ENCODE measurements around the gene PGLYRP4. TPM values are rescaled to one million over a fixed set of nuclear protein-coding genes. Genes with fewer than 3 reads are reported as not detected.
"Not testable (repeated sequence)": the region's sequence is repeated elsewhere in the genome, so short reads cannot be mapped to it uniquely, and the experiment has no call there.

Gene PGLYRP4
- total RNA-seq, 2 donors from 2014 or later: not detected

DNA sequence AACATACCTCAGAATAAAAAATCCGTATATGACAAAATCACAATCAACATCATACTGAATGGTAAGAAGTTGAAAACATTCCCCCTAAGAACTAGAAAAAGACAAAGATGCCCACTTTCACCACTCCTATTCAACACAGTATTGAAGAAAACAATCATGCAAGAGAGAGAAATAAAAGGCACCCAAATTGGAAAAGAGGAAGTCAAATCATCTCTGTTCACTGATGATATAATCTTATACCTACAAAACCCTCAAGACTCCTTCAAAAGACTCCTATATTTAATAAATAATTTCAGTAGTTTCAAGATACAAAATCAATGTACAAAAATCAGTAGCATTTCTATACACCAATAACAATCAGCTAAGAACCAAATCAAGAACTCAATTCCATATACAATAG, 14.7 kb downstream of the PGLYRP4 start:
- Histone ChIP-seq H3K9me3 (no peaks in the 10 kb centered on the region), H3K4me3 (no peak overlapping the region), H3K36me3 (no peaks in the 10 kb centered on the region), H3K27me3 (replicated peaks; ENCODE audit: insufficient read depth) (no peaks in the 10 kb centered on the region), H3K4me1 (replicated peaks) (no peaks in the 10 kb centered on the region), H3K27ac (no peak overlapping the region)
- TF ChIP-seq POLR2AphosphoS5 (IDR thresholded peaks at IDR 0.05) (no peak), POLR2A (IDR thresholded peaks at IDR 0.05) (no peak)
- TF ChIP-seq, protein P1, sequence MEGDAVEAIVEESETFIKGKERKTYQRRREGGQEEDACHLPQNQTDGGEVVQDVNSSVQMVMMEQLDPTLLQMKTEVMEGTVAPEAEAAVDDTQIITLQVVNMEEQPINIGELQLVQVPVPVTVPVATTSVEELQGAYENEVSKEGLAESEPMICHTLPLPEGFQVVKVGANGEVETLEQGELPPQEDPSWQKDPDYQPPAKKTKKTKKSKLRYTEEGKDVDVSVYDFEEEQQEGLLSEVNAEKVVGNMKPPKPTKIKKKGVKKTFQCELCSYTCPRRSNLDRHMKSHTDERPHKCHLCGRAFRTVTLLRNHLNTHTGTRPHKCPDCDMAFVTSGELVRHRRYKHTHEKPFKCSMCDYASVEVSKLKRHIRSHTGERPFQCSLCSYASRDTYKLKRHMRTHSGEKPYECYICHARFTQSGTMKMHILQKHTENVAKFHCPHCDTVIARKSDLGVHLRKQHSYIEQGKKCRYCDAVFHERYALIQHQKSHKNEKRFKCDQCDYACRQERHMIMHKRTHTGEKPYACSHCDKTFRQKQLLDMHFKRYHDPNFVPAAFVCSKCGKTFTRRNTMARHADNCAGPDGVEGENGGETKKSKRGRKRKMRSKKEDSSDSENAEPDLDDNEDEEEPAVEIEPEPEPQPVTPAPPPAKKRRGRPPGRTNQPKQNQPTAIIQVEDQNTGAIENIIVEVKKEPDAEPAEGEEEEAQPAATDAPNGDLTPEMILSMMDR (IDR thresholded peaks at IDR 0.05): no peak
- WGBS: 89% methylated on average over 1 of the region's 1 CpG
- intact Hi-C loops (cut with DNase I): no loop called here
- no peak for DNase-seq (ENCODE audit: low spot score)

GRCh38 chr1:153324912-153325311, 23.7 kb downstream of the PGLYRP4 start:
- intact Hi-C loops (cut with DNase I): no loop called here
- Histone ChIP-seq H3K4me3 (no peak overlapping the region), H3K9me3 (no peaks in the 10 kb centered on the region), H3K27me3 (replicated peaks; ENCODE audit: insufficient read depth) (no peaks in the 10 kb centered on the region), H3K27ac (no peak overlapping the region), H3K36me3 (no peaks in the 10 kb centered on the region), H3K4me1 (replicated peaks) (no peaks in the 10 kb centered on the region)
- no peak for DNase-seq (ENCODE audit: low spot score)
- TF ChIP-seq, protein P1 (IDR thresholded peaks at IDR 0.05): no peak
- no peak for TF ChIP-seq POLR2A (IDR thresholded peaks at IDR 0.05)
- TF ChIP-seq POLR2AphosphoS5 (IDR thresholded peaks at IDR 0.05): no peak

DNA sequence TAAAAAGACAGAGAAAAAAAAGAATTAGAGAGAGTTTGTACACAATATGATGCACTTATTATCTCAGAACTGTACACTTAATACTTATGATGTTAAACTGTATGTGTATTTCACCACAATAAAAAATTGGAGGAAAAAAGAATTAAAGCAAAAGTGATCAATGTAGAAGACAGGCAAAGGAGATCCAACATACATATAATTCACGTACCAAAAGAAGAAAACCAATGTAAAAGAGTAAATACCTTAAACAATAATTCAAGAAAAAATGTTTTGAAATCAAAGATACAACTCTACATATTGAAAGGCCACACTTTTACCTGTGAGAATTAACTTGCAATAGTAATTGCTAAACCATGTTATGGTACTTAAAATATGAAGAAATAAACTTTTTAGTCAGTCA, 26.1 kb downstream of the PGLYRP4 start:
- H3K27me3 ChIP-seq (replicated peaks; ENCODE audit: insufficient read depth): no peaks in the 10 kb centered on the region
- no peaks in the 10 kb centered on the region for H3K36me3 ChIP-seq
- no peaks in the 10 kb centered on the region for H3K4me1 ChIP-seq (replicated peaks)
- H3K27ac ChIP-seq: no peak overlapping the region
- WGBS: 49% methylated on average over 1 of the region's 1 CpG
- TF ChIP-seq POLR2A (IDR thresholded peaks at IDR 0.05) (no peak), POLR2AphosphoS5 (IDR thresholded peaks at IDR 0.05) (no peak)
- TF ChIP-seq, protein P1 (IDR thresholded peaks at IDR 0.05): no peak
- no peak overlapping the region for H3K4me3 ChIP-seq
- intact Hi-C loops (cut with DNase I): no loop called here
- H3K9me3 ChIP-seq: no peaks in the 10 kb centered on the region
- DNase-seq (ENCODE audit: low spot score): no peak

DNA sequence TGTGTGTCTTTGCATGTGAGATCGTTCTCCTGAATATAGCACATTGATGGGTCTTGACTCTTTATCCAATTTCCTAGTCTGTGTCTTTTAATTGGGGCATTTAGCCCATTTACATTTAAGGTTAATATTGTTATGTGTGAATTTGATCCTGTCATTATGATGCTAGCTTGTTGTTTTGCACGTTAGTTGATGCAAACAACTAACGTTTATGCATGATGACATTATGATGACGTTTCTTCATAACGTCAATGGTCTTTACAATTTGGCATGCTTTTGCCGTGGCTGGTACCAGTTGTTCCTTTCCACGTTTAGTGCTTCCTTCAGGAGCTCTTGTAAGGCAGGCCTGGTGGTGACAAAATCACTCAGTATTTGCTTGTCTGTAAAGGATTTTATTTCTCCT, 30.5 kb downstream of the PGLYRP4 start:
- H3K27ac ChIP-seq; H3K27me3 ChIP-seq (replicated peaks; ENCODE audit: insufficient read depth); DNase-seq (ENCODE audit: low spot score); H3K4me3 ChIP-seq; H3K36me3 ChIP-seq; intact Hi-C loops (cut with DNase I); H3K4me1 ChIP-seq (replicated peaks); H3K9me3 ChIP-seq: not testable (repeated sequence)
- 89% methylated on average over 7 of the region's 7 CpGs for WGBS

DNA sequence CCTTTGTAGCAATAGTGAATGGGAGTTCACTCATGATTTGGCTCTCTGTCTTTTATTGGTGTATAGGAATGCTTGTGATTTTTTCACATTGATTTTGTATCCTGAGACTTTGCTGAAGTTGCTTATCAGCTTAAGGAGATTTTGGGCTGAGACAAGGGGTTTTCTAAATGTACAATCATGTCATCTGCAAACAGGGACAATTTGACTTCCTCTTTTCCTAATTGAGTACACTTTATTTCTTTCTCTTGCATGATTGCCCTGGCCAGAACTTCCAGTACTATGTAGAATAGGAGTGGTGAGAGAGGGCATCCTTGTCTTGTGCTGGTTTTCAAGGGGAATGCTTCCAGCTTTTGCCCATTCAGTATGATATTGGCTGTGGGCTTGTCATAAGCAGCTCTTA, 32.6 kb downstream of the PGLYRP4 start:
- H3K4me1 ChIP-seq (replicated peaks); intact Hi-C loops (cut with DNase I); H3K4me3 ChIP-seq; H3K36me3 ChIP-seq; H3K27ac ChIP-seq; H3K9me3 ChIP-seq; DNase-seq (ENCODE audit: low spot score); H3K27me3 ChIP-seq (replicated peaks; ENCODE audit: insufficient read depth): not testable (repeated sequence)

DNA sequence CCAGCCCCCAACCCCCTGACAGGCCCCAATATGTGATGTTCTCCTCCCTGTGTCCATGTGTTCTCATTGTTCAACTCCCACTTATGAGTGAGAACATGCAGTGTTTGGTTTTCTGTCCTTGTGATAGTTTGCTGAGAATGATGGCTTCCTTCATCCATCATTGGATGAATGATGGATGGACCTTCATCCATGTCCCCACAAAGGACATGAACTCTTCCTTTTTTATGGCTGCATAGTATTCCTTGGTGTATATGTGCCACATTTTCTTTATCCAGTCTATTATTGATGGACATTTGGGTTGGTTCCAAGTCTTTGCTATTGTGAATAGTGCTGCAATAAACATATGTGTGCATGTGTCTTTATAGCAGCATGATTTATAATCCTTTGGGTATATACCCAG, 34.3 kb downstream of the PGLYRP4 start:
- H3K27ac ChIP-seq; H3K4me1 ChIP-seq (replicated peaks); H3K36me3 ChIP-seq: not testable (repeated sequence)

DNA sequence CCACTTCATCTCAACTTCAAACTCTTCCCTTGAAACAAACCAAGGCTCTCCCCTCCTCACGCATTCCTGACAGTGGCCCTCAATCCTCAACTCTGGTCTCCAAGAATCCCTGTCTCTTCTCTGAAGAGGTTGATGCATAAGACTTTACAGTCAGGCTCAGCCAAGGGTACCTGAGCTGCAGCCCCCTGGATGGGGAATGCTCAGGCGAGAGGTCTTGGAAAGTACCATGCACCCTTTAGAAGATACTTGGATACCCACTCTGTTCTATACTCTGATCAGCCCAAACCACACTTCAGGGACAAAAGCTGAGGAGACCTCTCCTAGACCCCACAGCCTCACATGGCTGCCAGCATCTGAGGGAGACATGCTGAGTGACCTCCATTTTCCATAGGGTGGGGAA, 35.4 kb downstream of the PGLYRP4 start:
- H3K9me3 ChIP-seq: no peaks in the 10 kb centered on the region
- TF ChIP-seq POLR2A (IDR thresholded peaks at IDR 0.05): no peak
- no peak for TF ChIP-seq POLR2AphosphoS5 (IDR thresholded peaks at IDR 0.05)
- TF ChIP-seq, protein P1 (IDR thresholded peaks at IDR 0.05): no peak
- H3K4me3 ChIP-seq: no peak overlapping the region
- DNase-seq (ENCODE audit: low spot score): no peak
- H3K4me1 ChIP-seq (replicated peaks): no peaks in the 10 kb centered on the region
- intact Hi-C loops (cut with DNase I): no loop called here
- H3K27me3 ChIP-seq (replicated peaks; ENCODE audit: insufficient read depth): no peaks in the 10 kb centered on the region
- no peak overlapping the region for H3K27ac ChIP-seq
- H3K36me3 ChIP-seq: no peaks in the 10 kb centered on the region
- 91% methylated on average over 2 of the region's 2 CpGs for WGBS

More for the DNA sequence above, 34.3 kb downstream of the PGLYRP4 start:
- DNase-seq (ENCODE audit: low spot score); H3K4me3 ChIP-seq; H3K27me3 ChIP-seq (replicated peaks; ENCODE audit: insufficient read depth); intact Hi-C loops (cut with DNase I); H3K9me3 ChIP-seq: not testable (repeated sequence)

Data from prostate gland (tissue), 2 donors.